ENCODE measurements around the gene ZNF775.

Gene ZNF775

DNA sequence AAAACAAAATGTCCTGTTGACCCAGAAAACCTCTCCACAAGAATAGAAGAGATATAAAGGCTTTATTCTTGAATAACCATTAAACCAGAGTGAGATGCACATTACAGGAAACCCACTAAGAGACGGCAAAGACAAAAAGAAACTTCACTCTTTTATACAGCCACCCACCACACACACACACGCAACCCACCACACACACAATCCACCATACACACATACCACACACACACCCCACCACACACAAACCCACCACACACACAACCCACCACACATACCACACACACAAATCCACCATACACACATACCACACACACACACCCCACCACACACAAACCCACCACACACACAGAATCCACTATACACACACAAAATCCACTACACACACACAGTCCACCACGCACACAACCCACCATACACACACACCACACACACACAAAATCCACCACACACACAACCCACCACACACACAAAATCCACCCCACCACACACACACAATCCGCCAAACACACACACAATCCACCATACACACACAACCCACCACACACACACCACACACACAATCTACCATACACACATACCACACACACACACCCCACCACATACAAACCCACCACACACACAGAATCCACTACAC lies 20.0 kb upstream of the ZNF775 start:
- H3K4me3 ChIP-seq (replicated peaks; ENCODE audit: insufficient read depth, low read length), result no peak overlapping the region
- DNase-seq (ENCODE audit: low read depth in 1 of 2, low spot score in 1 of 2), result no peak
- no peak overlapping the region for H3K27ac ChIP-seq (replicated peaks)
- H3K27me3 ChIP-seq (ENCODE audit: insufficient read depth, poor library complexity, severe bottlenecking), result no peaks in the 10 kb centered on the region
- TF ChIP-seq POLR2AphosphoS5 (IDR thresholded peaks at IDR 0.05; ENCODE audit: low read depth), result no peak
- TF ChIP-seq, protein P1, sequence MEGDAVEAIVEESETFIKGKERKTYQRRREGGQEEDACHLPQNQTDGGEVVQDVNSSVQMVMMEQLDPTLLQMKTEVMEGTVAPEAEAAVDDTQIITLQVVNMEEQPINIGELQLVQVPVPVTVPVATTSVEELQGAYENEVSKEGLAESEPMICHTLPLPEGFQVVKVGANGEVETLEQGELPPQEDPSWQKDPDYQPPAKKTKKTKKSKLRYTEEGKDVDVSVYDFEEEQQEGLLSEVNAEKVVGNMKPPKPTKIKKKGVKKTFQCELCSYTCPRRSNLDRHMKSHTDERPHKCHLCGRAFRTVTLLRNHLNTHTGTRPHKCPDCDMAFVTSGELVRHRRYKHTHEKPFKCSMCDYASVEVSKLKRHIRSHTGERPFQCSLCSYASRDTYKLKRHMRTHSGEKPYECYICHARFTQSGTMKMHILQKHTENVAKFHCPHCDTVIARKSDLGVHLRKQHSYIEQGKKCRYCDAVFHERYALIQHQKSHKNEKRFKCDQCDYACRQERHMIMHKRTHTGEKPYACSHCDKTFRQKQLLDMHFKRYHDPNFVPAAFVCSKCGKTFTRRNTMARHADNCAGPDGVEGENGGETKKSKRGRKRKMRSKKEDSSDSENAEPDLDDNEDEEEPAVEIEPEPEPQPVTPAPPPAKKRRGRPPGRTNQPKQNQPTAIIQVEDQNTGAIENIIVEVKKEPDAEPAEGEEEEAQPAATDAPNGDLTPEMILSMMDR (IDR thresholded peaks at IDR 0.05; ENCODE audit: insufficient read depth, low read length), result no peak
- TF ChIP-seq, protein P2, sequence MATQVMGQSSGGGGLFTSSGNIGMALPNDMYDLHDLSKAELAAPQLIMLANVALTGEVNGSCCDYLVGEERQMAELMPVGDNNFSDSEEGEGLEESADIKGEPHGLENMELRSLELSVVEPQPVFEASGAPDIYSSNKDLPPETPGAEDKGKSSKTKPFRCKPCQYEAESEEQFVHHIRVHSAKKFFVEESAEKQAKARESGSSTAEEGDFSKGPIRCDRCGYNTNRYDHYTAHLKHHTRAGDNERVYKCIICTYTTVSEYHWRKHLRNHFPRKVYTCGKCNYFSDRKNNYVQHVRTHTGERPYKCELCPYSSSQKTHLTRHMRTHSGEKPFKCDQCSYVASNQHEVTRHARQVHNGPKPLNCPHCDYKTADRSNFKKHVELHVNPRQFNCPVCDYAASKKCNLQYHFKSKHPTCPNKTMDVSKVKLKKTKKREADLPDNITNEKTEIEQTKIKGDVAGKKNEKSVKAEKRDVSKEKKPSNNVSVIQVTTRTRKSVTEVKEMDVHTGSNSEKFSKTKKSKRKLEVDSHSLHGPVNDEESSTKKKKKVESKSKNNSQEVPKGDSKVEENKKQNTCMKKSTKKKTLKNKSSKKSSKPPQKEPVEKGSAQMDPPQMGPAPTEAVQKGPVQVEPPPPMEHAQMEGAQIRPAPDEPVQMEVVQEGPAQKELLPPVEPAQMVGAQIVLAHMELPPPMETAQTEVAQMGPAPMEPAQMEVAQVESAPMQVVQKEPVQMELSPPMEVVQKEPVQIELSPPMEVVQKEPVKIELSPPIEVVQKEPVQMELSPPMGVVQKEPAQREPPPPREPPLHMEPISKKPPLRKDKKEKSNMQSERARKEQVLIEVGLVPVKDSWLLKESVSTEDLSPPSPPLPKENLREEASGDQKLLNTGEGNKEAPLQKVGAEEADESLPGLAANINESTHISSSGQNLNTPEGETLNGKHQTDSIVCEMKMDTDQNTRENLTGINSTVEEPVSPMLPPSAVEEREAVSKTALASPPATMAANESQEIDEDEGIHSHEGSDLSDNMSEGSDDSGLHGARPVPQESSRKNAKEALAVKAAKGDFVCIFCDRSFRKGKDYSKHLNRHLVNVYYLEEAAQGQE (IDR thresholded peaks at IDR 0.05; ENCODE audit: insufficient replicate concordance, low read depth), result no peak

DNA sequence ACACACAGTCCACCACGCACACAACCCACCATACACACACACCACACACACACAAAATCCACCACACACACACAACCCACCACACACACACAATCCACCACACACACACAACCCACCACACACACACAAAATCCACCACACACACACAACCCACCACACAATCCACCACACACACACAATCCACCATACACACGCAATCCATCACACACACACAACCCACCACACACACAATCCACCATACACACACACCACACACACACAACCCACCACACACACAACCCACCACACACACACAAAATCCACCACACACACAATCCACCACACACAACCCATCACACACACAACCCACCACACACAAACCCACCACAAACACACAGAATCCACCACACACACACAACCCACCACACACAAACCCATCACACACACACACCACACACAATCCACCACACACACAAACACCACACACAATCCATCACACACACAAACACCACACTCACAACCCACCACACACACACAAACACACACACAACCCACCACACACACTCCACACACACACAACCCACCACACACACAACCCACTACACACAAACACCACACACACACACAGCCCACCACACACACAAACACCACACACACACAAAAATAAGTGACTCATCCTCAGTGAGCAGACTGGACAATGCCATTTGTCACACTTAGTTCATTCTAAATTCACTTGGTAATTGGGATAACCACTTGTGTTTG lies 19.3 kb upstream of the ZNF775 start:
- Histone ChIP-seq H3K27ac (replicated peaks) (no peak overlapping the region), H3K4me3 (replicated peaks; ENCODE audit: insufficient read depth, low read length) (no peak overlapping the region), H3K27me3 (ENCODE audit: insufficient read depth, poor library complexity, severe bottlenecking) (no peaks in the 10 kb centered on the region)
- no peak for DNase-seq (ENCODE audit: low read depth in 1 of 2, low spot score in 1 of 2)
- TF ChIP-seq, protein P1 (IDR thresholded peaks at IDR 0.05; ENCODE audit: insufficient read depth, low read length), result no peak
- TF ChIP-seq POLR2AphosphoS5 (IDR thresholded peaks at IDR 0.05; ENCODE audit: low read depth) (no peak), GABPA (IDR thresholded peaks at IDR 0.05; ENCODE audit: low read depth) (no peak), SPI1 (IDR thresholded peaks at IDR 0.05; ENCODE audit: borderline replicate concordance, low read depth) (no peak)
- TF ChIP-seq, protein P2 (IDR thresholded peaks at IDR 0.05; ENCODE audit: insufficient replicate concordance, low read depth), result no peak

DNA sequence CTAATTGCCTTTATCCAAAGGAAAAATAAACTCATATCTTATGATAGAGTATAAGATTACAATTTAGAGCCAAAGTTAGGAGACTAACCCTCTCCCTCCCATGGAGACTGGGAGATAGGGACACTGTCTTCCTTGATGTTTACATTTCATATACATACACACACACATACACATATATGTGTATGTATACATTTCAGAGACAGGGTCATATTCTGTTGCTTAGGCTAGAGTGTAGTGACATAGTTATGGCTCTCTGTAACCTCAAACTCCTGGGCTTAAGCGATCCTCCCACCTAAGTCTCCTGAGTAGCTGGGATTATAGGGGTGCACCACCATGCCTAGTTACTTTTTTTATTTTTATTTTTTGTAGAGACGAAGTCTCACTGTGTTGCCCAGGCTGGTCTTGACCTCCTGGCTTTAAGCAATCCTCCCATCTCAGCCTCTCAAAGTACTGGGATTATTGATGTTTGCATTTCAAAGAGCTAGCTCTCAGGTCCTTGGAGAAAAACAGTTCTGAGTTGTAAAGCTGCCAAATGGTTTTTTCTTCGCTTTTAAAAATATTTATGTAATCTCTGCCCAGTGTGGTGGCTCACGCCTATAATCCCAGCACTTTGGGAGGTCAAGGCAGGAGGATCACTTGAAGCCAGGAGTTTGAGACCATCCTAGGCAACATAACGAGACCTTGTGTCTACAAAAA lies 18.6 kb upstream of the ZNF775 start:
- DNase-seq (ENCODE audit: low read depth in 1 of 2, low spot score in 1 of 2), result no peak
- no peak overlapping the region for H3K27ac ChIP-seq (replicated peaks)
- H3K4me3 ChIP-seq (replicated peaks; ENCODE audit: insufficient read depth, low read length), result no peak overlapping the region
- TF ChIP-seq, protein P2 (IDR thresholded peaks at IDR 0.05; ENCODE audit: insufficient replicate concordance, low read depth), result no peak
- TF ChIP-seq GABPA (IDR thresholded peaks at IDR 0.05; ENCODE audit: low read depth), result no peak
- TF ChIP-seq SPI1 (IDR thresholded peaks at IDR 0.05; ENCODE audit: borderline replicate concordance, low read depth), result no peak
- H3K27me3 ChIP-seq (ENCODE audit: insufficient read depth, poor library complexity, severe bottlenecking), result no peaks in the 10 kb centered on the region

Measured in HL-60 (cell line).